Measurements from ENCODE around the gene ARHGAP4. TPM values are rescaled to one million over a fixed set of nuclear protein-coding genes. Genes with fewer than 3 reads are reported as not detected.

The ARHGAP4 gene
- polyA plus RNA-seq, 1 donor from 2014 or later: 123 TPM

DNA sequence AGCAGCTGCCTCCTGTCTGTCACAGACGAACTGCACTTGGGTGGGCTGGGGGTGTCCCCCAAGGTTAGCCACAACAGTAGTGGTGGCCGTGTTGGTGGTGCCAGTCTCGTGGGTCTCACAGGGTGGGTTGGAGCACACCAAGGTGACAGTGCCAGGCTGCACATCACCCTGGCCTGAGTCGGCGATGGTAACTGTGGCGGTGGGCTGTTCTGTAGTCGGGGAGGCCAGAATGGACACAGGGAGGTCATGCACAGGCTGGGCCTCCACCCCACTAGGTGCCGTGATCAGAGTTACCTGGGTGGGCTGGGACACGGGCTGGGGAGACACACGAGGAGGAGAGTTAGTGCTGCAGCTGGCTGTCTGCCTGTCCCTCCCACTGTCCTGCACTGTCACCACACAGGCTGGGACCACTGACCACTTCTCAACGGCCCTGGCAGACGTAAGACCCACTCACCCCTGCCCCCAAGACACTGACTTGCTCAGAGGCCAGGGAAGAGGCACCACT is 29.2 kb upstream of the ARHGAP4 start:
- Mint-ChIP-seq H3K27me3 (no peaks in the 10 kb centered on the region), H3K4me1 (peaks cover 3 to 4% (median 3%) of the 10 kb centered on the region in 3 donors), H3K4me3 (no peak overlapping the region), H3K27ac (peak overlapping the region in 2 of 3 donors; percentile 10 to 47), H3K36me3 (peaks cover 5% of the 10 kb centered on the region), H3K9me3 (no peaks in the 10 kb centered on the region)

DNA sequence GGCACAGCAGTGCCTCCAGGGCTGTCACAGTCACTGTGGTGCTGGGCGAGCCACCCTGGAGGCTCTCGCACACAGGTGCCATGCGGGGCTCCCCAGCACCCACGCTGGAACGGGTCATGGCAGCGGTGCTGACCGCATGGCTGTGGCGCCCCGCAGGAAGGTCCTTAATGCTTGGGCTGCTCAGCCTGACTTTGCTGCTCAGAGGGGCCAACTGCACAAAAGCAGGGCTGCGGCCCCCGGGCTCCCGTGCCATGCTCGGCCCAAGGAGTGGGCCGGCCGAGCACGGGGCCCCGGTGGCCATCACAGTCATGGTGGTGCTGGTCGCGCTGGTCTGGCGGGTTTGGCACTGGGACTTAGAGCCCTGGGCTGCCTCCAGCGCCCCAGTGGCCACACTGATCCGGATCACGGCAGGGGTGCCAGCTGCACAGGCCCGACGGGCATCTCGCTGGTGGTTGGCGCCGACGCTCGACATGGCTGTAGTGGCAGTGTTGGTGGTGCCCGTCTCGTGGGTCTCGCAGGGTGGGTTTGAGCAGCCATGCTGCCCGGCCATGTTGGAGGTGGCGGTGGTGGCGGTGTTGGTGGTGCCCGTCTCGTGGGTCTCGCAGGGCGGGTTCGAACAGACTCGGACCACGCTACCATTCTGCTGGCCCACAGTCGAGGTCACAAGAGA is 28.6 kb upstream of the ARHGAP4 start:
- Mint-ChIP-seq H3K27me3 (no peaks in the 10 kb centered on the region), H3K4me1 (peaks cover 3 to 4% (median 3%) of the 10 kb centered on the region in 3 donors), H3K9me3 (no peaks in the 10 kb centered on the region), H3K4me3 (peak overlapping the region in 1 of 4 donors; percentile 9), H3K36me3 (peaks cover 5% of the 10 kb centered on the region), H3K27ac (peak overlapping the region in 1 of 3 donors; percentile 31)

DNA sequence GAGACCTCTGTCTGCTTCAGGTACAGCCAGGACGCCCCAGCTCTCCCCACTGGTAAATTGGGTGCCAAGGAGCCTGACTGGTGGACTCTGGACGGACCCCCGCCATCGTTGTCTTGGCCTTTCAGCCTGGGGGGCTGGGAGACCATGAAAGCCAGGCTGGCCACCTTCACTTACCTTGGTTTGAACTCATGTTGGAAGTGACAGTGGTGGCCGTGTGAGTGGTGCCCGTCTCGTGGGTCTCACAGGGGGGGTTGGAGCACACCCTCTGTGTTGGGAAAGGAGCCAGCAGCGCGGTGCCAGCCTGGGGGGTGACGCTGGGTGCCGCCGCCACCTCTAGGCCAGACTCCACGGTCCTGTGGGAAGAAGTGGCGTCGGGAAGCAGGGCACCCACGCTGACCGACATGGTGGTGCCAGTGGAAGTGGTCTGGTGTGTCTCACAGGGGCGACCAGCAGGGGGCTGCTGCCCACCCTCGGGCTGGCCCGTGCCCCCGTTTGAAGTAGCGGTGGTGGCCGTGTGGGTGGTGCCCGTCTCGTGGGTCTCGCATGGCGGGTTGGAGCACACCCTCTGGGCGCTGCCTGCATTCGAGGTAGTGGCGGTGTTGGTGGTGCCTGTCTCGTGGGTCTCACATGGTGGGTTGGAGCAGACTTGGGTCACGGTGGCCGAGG is 28.0 kb upstream of the ARHGAP4 start:
- H3K27me3 Mint-ChIP-seq: no peaks in the 10 kb centered on the region
- H3K27ac Mint-ChIP-seq: peak overlapping the region in 1 of 3 donors; percentile 31
- H3K9me3 Mint-ChIP-seq: no peaks in the 10 kb centered on the region
- peak overlapping the region in 1 of 4 donors; percentile 9 for H3K4me3 Mint-ChIP-seq
- H3K36me3 Mint-ChIP-seq: peaks cover 5% of the 10 kb centered on the region
- H3K4me1 Mint-ChIP-seq: peaks cover 3 to 4% (median 3%) of the 10 kb centered on the region in 3 donors

DNA sequence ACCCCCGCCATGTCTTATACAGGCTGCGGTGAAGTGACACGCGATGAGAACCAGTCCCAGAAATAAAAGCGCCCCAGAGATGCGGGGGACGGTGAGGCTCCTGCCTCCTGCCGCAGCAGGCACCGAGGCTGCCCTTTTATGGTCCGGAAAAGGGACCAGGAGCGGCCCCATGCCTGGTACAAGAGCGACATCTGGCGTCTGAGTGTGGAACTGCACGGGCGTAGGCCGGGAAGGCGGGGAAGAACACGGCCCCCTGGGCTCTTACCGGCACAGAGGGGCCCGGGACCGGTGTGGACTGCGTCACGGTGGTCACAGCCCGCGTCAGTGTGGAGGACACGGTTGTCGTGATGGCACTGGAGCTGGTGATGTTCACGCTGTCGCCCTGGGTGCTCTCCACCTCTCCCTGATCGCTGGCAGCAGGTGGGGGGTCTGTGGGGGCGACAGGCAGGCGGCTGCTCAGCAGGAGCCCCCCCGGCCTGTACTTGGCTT is 27.3 kb upstream of the ARHGAP4 start:
- H3K9me3 Mint-ChIP-seq: no peaks in the 10 kb centered on the region
- H3K4me1 Mint-ChIP-seq: peaks cover 3 to 4% (median 3%) of the 10 kb centered on the region in 3 donors
- peak overlapping the region; percentile 13 to 76 (median 45) for H3K27ac Mint-ChIP-seq
- peaks cover 5% of the 10 kb centered on the region for H3K36me3 Mint-ChIP-seq
- peak overlapping the region in 1 of 4 donors; percentile 14 for H3K4me3 Mint-ChIP-seq
- no peaks in the 10 kb centered on the region for H3K27me3 Mint-ChIP-seq

DNA sequence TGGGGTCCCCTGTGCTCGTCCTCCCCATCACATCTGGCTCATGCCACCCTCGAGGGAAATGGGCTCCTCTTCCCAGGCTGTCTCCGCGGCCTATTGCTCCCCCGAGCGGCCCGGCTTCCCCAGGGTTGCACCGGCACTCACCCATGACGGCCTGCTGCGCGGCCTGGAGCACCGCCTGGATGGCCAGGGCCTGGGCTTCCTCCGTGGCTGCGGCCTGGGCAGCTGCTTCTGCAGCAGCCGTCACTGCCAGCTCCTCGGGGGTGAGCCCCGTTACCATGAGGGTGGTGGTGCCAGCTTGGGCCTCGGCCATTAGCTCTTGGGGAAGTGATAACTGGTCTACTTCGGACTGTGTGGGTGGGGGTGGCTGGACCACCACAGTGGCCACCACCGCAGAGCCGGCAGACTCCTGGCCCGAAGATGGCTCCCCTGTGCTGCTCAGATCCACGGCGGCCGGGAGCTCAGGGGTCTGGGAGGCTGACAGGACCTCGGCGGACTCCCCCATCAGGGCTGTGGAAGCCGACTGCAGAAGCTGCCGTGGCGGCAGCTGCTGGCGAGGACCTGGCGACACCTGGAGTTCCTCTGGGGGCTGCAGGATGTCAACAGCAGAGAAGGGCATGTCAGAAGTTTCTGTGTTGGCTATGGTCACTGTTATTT is 26.4 kb upstream of the ARHGAP4 start:
- Mint-ChIP-seq H3K4me1 (peaks cover 4 to 6% (median 4%) of the 10 kb centered on the region in 3 donors), H3K27ac (peak overlapping the region in 1 of 3 donors; percentile 45)

DNA sequence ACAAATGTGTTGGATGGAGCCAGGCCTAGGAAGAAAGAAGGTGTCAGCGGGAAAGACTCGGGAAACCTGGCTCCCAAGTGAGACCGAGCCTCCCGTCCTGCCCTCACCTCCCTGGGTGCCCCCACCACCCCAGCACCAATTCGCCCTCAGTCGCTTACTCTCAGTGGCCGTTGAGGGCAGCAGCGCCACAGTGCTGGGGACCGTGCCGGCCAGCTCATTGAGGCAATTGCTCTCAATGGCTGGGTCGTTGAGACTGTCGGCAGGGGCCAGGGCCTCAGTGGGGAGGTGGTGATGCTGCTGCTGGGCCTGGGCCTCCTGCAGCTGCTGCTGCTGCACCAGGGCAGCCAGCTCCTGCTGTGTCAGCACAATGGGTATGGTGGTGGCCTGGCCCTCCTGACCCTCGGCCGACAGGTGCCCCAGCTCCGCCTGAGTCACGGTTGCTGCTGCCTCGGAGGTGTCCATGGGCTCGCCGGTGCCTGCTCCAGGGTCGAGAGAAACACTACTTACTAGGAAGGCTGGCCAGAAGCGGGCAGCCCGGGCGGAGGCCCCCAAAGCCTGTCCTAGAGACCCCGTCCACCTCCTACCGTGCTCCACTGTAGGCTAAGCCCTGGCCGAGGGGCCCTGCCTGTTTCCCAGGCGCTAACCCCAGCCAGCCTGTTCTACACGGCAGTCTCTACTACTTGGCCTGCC is 25.8 kb upstream of the ARHGAP4 start:
- Mint-ChIP-seq H3K27ac (peak overlapping the region in 1 of 3 donors; percentile 43), H3K4me1 (peaks cover 7 to 10% (median 7%) of the 10 kb centered on the region in 3 donors), H3K36me3 (peaks cover 4% of the 10 kb centered on the region), H3K9me3 (no peaks in the 10 kb centered on the region), H3K4me3 (no peak overlapping the region), H3K27me3 (no peaks in the 10 kb centered on the region)

More for the DNA sequence above, 26.4 kb upstream of the ARHGAP4 start:
- peaks cover 3% of the 10 kb centered on the region for H3K36me3 Mint-ChIP-seq
- H3K9me3 Mint-ChIP-seq: no peaks in the 10 kb centered on the region
- H3K27me3 Mint-ChIP-seq: no peaks in the 10 kb centered on the region
- H3K4me3 Mint-ChIP-seq: peak overlapping the region in 1 of 4 donors; percentile 37

DNA sequence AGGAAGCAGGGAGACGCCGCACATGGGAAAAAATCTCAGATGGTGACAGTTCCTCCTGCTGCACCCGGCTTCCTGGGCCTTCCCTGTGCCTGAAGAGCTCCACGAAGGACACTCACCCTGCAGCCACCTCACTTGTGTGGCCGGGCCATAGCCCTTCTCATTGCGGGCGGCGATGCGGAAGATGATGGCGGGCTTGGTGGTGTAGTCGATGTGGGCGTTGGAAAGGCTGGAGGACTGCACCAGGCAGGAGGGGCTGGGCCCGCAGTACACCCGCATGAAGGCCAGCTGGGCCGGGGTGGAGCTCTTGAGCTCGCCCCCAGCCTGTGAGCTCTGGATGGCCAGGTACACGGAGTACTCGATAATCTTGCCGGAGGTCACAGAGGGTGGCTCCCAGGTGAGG is 24.1 kb upstream of the ARHGAP4 start:
- H3K27me3 Mint-ChIP-seq: no peaks in the 10 kb centered on the region
- no peak overlapping the region for H3K4me3 Mint-ChIP-seq
- H3K36me3 Mint-ChIP-seq: peaks cover 4% of the 10 kb centered on the region
- no peaks in the 10 kb centered on the region for H3K9me3 Mint-ChIP-seq
- H3K4me1 Mint-ChIP-seq: peaks cover 7 to 11% (median 10%) of the 10 kb centered on the region in 3 donors
- H3K27ac Mint-ChIP-seq: no peak overlapping the region

DNA sequence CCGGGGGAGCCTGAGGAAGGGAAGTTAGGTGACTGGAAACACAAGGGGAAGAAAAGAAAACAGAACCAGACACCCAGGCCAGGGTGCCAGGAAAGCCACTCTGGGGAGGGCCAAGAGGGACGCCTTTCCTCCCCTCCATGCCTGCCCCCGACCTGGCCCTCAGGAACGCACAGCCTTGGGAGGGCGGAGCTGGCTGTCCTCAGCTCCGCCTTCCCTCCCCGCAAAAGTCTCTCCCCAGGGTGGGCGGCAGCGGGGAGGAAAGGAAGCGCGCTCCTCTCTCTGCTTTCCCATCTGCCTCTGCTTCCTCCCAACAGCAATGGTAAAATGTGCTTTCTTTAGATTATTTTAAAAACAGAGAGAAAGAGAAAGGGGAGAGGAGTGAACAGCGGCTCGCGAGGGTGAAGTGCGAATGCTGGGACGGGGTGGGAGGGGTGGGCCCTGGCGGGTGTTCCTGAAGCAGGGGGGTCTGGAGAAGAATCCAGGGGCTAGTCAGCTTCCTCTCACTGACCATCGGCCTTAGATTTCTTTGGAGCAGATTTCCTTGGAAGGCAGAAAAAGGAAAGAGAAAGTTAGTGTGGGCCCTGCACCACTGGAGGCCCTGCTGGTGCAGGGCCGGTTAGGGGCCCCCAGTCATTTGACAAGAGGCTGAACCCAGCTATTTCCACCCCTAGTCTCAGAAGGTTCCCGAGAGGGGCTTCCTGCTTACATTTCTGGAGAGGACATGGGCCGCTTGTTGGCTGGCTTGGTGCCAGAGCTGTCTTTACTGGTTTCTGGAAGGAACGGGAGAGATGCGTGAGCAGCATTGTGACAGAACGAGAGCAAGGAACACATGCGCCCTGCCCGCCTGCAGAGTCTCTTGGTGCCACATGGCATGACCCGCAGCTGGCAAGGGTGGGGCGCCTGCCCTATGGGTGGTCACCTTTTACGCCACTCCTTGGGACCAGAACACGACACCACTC is 23.1 kb upstream of the ARHGAP4 start:
- H3K36me3 Mint-ChIP-seq: peaks cover 2% of the 10 kb centered on the region
- peaks cover 1% of the 10 kb centered on the region for H3K27me3 Mint-ChIP-seq
- H3K4me3 Mint-ChIP-seq: peak overlapping the region in 1 of 4 donors; percentile 22
- no peaks in the 10 kb centered on the region for H3K9me3 Mint-ChIP-seq
- H3K4me1 Mint-ChIP-seq: peaks cover 7 to 13% (median 10%) of the 10 kb centered on the region in 3 donors
- H3K27ac Mint-ChIP-seq: peak overlapping the region in 2 of 3 donors; percentile 23 to 35

DNA sequence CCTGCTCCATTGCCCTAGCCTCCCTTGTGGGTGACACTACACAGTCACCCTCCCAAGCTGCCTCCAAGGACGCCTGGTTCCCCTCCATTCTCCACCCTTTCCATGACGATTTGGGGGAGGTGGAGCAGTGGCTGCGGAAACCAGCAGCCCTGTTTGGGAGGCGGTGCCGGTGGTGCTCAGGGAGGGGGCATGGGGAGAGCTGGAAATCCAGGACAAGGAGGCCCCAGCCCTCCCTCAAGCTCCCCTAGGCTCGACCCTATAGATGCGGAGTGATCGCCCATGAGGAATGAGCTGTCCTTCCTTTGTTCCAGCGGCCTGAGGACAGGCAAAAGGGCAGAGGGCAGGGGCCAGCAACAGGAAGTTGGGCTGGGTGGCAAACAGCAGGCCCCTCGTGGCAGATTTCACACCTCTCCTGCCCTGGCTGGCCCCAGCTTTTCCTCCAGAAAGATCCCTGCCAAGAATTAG is 22.0 kb upstream of the ARHGAP4 start:
- Mint-ChIP-seq H3K4me3 (no peak overlapping the region), H3K27ac (peak overlapping the region in 2 of 3 donors; percentile 35 to 67), H3K27me3 (peaks cover 1% of the 10 kb centered on the region), H3K36me3 (peaks cover 2% of the 10 kb centered on the region), H3K9me3 (no peaks in the 10 kb centered on the region), H3K4me1 (peaks cover 4 to 10% (median 6%) of the 10 kb centered on the region in 3 donors)

DNA sequence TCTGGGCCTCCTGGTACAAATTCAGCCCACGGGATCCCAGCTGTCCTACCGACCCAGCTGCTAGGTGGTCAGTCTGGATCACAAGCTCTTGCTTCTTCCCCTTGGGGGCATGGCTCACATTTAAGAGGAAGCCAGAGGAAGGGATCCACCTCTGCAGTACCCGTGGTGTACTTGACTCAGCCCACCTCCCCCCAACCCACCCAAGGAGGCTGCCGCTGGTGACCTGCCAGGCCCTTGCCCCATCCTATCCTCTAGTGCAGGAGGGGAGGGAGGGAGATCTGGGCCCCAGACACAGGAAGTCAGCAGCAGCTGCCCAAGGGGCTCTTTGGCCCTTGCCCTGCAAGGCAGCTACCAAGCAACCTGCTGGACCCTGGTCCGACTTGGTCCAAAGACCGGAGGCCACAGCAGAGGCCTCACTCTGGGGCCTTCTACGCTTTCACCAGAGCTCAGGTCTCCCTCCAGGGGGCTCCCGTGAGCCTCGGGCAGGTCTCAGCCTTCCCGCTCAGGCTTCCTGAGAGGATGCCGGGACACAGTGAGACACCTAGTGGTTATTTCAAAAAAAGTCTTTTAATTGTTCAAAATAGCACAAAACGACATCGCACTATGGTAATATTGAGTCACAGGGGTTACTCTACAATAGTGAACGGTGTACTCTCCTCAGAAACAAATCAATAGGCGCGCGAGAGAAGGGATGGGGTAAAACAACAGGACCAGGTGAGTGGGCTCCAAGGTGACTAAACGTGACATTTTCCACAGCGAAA is 21.1 kb upstream of the ARHGAP4 start:
- Mint-ChIP-seq H3K4me1 (peaks cover 4 to 10% (median 6%) of the 10 kb centered on the region in 3 donors), H3K27me3 (peaks cover 1% of the 10 kb centered on the region), H3K36me3 (peaks cover 2% of the 10 kb centered on the region), H3K27ac (peak overlapping the region in 2 of 3 donors; percentile 75 to 90), H3K4me3 (peak overlapping the region in 2 of 4 donors; percentile 43 to 63), H3K9me3 (no peaks in the 10 kb centered on the region)

DNA sequence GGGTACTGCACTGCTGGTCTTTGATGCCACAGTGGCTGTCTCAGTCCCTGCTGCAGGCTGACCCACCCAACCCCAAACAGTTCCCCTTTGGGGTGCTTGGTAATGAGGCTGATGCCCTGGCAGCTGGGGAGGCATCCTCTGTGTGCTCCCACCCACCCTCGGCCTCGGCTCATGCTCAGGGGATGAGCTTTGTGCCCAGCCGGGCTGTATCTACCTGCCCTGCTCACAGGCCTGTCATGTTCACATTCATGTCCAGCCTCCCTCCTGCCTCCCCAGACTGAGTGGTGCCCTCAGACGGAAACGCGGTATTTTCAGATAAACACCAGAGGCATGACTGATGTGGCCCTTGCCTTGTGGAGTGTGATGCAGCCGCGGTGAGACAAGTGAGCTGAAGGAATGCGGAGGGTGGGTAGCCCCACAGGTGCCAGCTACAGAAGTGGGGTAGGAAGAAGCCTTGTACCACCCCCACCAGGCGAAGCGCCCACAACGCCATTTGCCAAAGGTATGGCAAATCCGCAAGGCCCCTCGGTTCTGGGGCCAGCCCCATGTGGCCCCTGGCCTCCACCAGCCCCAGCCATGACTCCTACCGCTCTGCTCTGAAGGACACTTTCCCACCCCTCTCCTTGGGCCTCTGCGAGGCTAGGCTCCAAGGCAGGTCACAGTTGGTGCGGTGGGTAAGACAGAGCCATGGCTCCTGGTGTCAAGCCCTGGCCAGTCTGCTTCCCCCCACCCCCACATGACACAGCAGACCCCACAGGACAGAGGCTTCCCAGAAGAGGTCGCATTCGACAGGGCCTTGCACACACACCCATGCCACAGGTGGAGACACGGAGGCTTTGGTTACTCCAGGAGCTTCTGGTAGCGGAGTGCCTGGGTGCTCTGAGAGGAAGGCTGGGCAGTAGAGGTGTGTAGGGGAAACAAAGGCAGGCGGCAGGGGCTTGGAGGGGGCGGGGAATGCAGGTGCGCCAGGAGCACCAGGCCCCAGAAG is 20.2 kb upstream of the ARHGAP4 start:
- peaks cover 3% of the 10 kb centered on the region for H3K36me3 Mint-ChIP-seq
- H3K27ac Mint-ChIP-seq: peak overlapping the region in 1 of 3 donors; percentile 14
- no peaks in the 10 kb centered on the region for H3K9me3 Mint-ChIP-seq
- H3K27me3 Mint-ChIP-seq: peaks cover 1% of the 10 kb centered on the region
- H3K4me1 Mint-ChIP-seq: peaks cover 4 to 11% (median 6%) of the 10 kb centered on the region in 3 donors
- no peak overlapping the region for H3K4me3 Mint-ChIP-seq

DNA sequence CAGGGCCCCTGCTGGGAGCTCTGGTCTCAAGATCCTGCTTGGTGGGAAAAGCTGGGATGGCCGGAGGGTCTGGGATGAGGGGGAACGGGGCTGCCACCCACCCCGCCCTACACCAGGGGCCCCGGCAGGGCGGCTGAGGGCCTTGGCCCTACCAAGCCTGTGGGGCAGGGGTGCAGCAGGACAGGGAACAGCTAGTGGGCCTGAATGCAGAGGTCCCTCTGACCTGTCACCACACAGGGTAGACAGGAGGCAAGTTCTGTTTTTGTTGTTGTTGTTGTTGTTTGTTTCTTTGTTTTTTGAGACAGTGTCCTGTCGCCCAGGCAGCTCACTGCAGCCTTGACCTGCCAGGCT is 18.7 kb upstream of the ARHGAP4 start:
- Mint-ChIP-seq H3K27ac (peak overlapping the region in 2 of 3 donors; percentile 7 to 98), H3K36me3 (peaks cover 5% of the 10 kb centered on the region), H3K9me3 (no peaks in the 10 kb centered on the region), H3K4me1 (peaks cover 6 to 13% (median 6%) of the 10 kb centered on the region in 3 donors), H3K27me3 (peaks cover 3% of the 10 kb centered on the region), H3K4me3 (peak overlapping the region in 2 of 4 donors; percentile 77 to 89)
